CD8-positive, alpha-beta memory T cell (primary cell): ENCODE data around the gene IKBIP. TPM values are rescaled to one million over a fixed set of nuclear protein-coding genes. Genes with fewer than 3 reads are reported as not detected.

Experiments
- CTCF ChIA-PET: fragments of 350-600 bp; sonication (Branson Sonifier 250); formaldehyde crosslinking; loops from one replicate; lab custom pipeline; 2021; ENCODE audit warnings: antibody characterized with exemption; lab: Charles Lee
- POLR2A ChIA-PET: fragments of 350-600 bp; sonication (Branson Sonifier 250); formaldehyde crosslinking; loops from one replicate; lab custom pipeline; 2021; ENCODE audit warnings: antibody characterized with exemption; lab: Charles Lee
- DNase-seq, 5 donors: peaks; one replicate each; pipeline versions ENCODE4 v3.0.0 to v3.0.0-alpha.2; 2020 to 2022; ENCODE audit warnings: mixed read lengths in 1 of 5
- H3K27ac ChIP-seq: one replicate; pipeline ENCODE4 v1.7.0; 2013; ENCODE audit warnings: low read depth, mild to moderate bottlenecking, low read length, moderate library complexity
- H3K27me3 ChIP-seq: 2 replicates; pipeline ENCODE4 v1.7.0; 2013; ENCODE audit warnings: low read length, mild to moderate bottlenecking; ENCODE audit not compliant: insufficient read depth, poor library complexity, severe bottlenecking
- H3K36me3 ChIP-seq: 2 replicates; pipeline ENCODE4 v1.7.0; 2013; ENCODE audit warnings: mild to moderate bottlenecking, low read length, moderate library complexity; ENCODE audit not compliant: insufficient read depth
- H3K4me1 ChIP-seq: 2 replicates; pipeline ENCODE4 v1.7.0; 2013; ENCODE audit warnings: mild to moderate bottlenecking, low read length, moderate library complexity; ENCODE audit not compliant: insufficient read depth
- H3K4me3 ChIP-seq: 2 replicates; pipeline ENCODE4 v1.7.0; 2013; ENCODE audit warnings: mild to moderate bottlenecking, low read length
- H3K9me3 ChIP-seq: 2 replicates; pipeline ENCODE4 v1.7.0; 2013; ENCODE audit warnings: mild to moderate bottlenecking, low read length
- H3K27ac Mint-ChIP-seq, 8 donors: one replicate each; pipeline ENCODE4 v1.8.0; 2020 to 2021; ENCODE audit warnings: mixed read lengths in 8 of 8, mild to moderate bottlenecking in 6 of 8, inconsistent platforms in 3 of 8, moderate library complexity in 3 of 8
- H3K27me3 Mint-ChIP-seq, 2 donors: one replicate each; pipeline ENCODE4 v1.8.0; 2020 to 2021; ENCODE audit warnings: mixed read lengths in 2 of 2, mild to moderate bottlenecking in 1 of 2, moderate library complexity in 1 of 2
- H3K36me3 Mint-ChIP-seq, 3 donors: one replicate each; pipeline ENCODE4 v1.8.0; 2020 to 2021; ENCODE audit warnings: mixed read lengths in 3 of 3, inconsistent platforms in 1 of 3, mild to moderate bottlenecking in 1 of 3
- H3K4me1 Mint-ChIP-seq, 3 donors: one replicate each; pipeline ENCODE4 v1.8.0; 2020 to 2021; ENCODE audit warnings: mixed read lengths in 3 of 3, inconsistent platforms in 1 of 3, mild to moderate bottlenecking in 1 of 3
- H3K4me3 Mint-ChIP-seq, 7 donors: one replicate each; pipeline ENCODE4 v1.8.0; 2020 to 2021; ENCODE audit warnings: mixed read lengths in 7 of 7, mild to moderate bottlenecking in 6 of 7, moderate library complexity in 4 of 7, inconsistent platforms in 2 of 7
- H3K9me3 Mint-ChIP-seq, 5 donors: one replicate each; pipeline ENCODE4 v1.8.0; 2020 to 2022; ENCODE audit warnings: mixed read lengths in 5 of 5, mild to moderate bottlenecking in 3 of 5, moderate library complexity in 2 of 5, inconsistent platforms in 1 of 5
- polyA plus RNA-seq: library from polyadenylated mRNA; unstranded; fragments of 300-500 nt; fragmentation: Illumina TruSeq; gene quantifications from one replicate; pipeline ENCODE4 v1.2.3, GENCODE V29; 2021
- total RNA-seq, 2 experiments: library from RNA; stranded (reverse); gene quantifications; one replicate each; pipeline ENCODE4 v1.2.3, GENCODE V29; 2021

Gene IKBIP
- total and polyA plus RNA-seq, 3 experiments from 2014 or later: 9.4 to 30.4 (median 29.4) TPM

DNA sequence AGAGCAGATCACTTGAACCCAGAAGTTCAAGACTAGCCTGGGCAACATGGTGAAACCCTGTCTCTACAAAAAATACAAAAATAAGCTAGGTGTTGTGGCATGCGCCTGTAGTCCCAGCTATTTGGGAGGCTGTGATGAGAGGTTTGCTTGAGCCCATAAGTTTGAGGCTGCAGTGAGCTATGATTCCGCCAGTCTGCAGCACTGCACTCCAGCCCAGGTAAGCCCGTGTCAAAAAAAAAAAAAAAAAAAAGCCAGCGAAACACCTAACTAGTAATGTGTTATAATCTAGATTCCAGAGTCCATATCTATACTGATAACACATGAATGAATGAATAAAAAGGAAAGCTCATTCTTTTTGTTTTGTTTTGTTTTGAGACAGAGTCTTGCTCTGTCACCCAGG, 69.6 kb downstream of the IKBIP start:
- Histone ChIP-seq H3K9me3 (no peaks in the 10 kb centered on the region), H3K36me3 (no peaks in the 10 kb centered on the region), H3K27me3 (no peaks in the 10 kb centered on the region), H3K27ac (no peak overlapping the region), H3K4me1 (no peaks in the 10 kb centered on the region), H3K4me3 (no peak overlapping the region)
- POLR2A ChIA-PET: no interaction called here
- Mint-ChIP-seq H3K4me1 (no peaks in the 10 kb centered on the region), H3K27ac (no peak overlapping the region), H3K4me3 (no peak overlapping the region), H3K9me3 (no peaks in the 10 kb centered on the region), H3K36me3 (peaks cover 0 to 4% (median 0%) of the 10 kb centered on the region in 3 donors), H3K27me3 (peaks cover 0 to 3% of the 10 kb centered on the region in 2 donors)
- no peak for DNase-seq
- CTCF ChIA-PET: interaction anchor here (1.0 to 1.2 kb wide), 2 partner anchors 8 to 78 kb away, joined by 4 to 6 read pairs; no protein-coding TSS in a partner anchor

Other genes with a start within 250 kb of the IKBIP start
- gene TMPO, start 129.2 kb downstream of the IKBIP start, total RNA-seq: 100 to 1,000 TPM; 260 to 274 TPM
- gene TMPO, start 129.2 kb downstream of the IKBIP start, polyA plus RNA-seq: 42.0 TPM
- 100 to 1,000 TPM; 668 to 674 TPM for gene SLC25A3, start 51.1 kb downstream of the IKBIP start, total RNA-seq
- gene SLC25A3, start 51.1 kb downstream of the IKBIP start, polyA plus RNA-seq: 310 TPM
- 10 to 100 TPM; 13.9 to 14.6 TPM for gene APAF1, start 502 bp upstream of the IKBIP start, total RNA-seq
- 11.1 TPM for gene APAF1, start 502 bp upstream of the IKBIP start, polyA plus RNA-seq